HepG2 (cell line): ENCODE data around the gene NCOA7. TPM values are rescaled to one million over a fixed set of nuclear protein-coding genes. Genes with fewer than 3 reads are reported as not detected.

Experiments used
- AGO1 ChIP-seq: fragments of 200-400 bp; formaldehyde crosslinking; IDR thresholded peaks from 2 replicates; pipeline ENCODE4 v1.6.1; 2017; ENCODE audit warnings: mild to moderate bottlenecking, low read depth, low read length, moderate library complexity; ENCODE audit not compliant: poor library complexity, severe bottlenecking
- ARID2 ChIP-seq: sonication (generic); formaldehyde crosslinking; IDR thresholded peaks from 2 replicates; pipeline ENCODE4 v1.8.1; 2022; ENCODE audit warnings: mild to moderate bottlenecking, missing genetic modification reagents, borderline replicate concordance
- GRHL1 ChIP-seq: sonication (generic); formaldehyde crosslinking; conservative IDR thresholded peaks from 2 replicates; pipeline ENCODE4 v1.8.0; 2022; ENCODE audit warnings: missing genetic modification reagents
- KLF15 ChIP-seq: sonication (generic); formaldehyde crosslinking; IDR thresholded peaks from 2 replicates; pipeline ENCODE4 v1.8.1; 2023; ENCODE audit warnings: borderline replicate concordance, mild to moderate bottlenecking, inconsistent platforms, missing genetic modification reagents, mixed read lengths
- LCORL ChIP-seq, 2 experiments: fragments of 450-650 bp in 1 of 2; sonication (generic) in 1 of 2; formaldehyde crosslinking in 1 of 2; IDR thresholded peaks; 2 replicates each; pipeline versions ENCODE4 v1.5.0 to v1.6.1; 2017 to 2020; ENCODE audit warnings: antibody characterized with exemption in 1 of 2, missing genetic modification reagents in 1 of 2
- NFYB ChIP-seq: sonication (generic); formaldehyde crosslinking; IDR thresholded peaks from 2 replicates; pipeline ENCODE4 v1.4.0; 2020; ENCODE audit warnings: missing genetic modification reagents
- SMYD3 ChIP-seq: sonication (generic); formaldehyde crosslinking; IDR thresholded peaks from 2 replicates; pipeline ENCODE4 v1.8.1; 2023; ENCODE audit warnings: mild to moderate bottlenecking, missing genetic modification reagents
- ZEB1 ChIP-seq: IDR thresholded peaks from 2 replicates; pipeline ENCODE4 v1.6.1; 2012; ENCODE audit warnings: mild to moderate bottlenecking, low read depth, inconsistent platforms; ENCODE audit not compliant: insufficient replicate concordance
- ZIK1 ChIP-seq: sonication (generic); formaldehyde crosslinking; IDR thresholded peaks from 2 replicates; pipeline ENCODE4 v1.5.0; 2020; ENCODE audit warnings: mild to moderate bottlenecking, low read depth, missing genetic modification reagents, borderline replicate concordance
- ZNF280B ChIP-seq: sonication (generic); formaldehyde crosslinking; IDR thresholded peaks from 2 replicates; pipeline ENCODE4 v1.5.0; 2020; ENCODE audit warnings: missing genetic modification reagents, mild to moderate bottlenecking, borderline replicate concordance
- ZNF740 ChIP-seq: sonication (generic); formaldehyde crosslinking; IDR thresholded peaks from 2 replicates; pipeline ENCODE4 v1.4.0; 2020; ENCODE audit warnings: missing genetic modification reagents
- polyA plus RNA-seq, 8 experiments: library from polyadenylated mRNA; depleted of rRNA in 3 of 8; stranded (reverse) in 7 of 8; unstranded in 1 of 8; fragments of >200 nt; fragmentation: Illumina TruSeq in 4 of 8; extraction: Trizol in 4 of 8; gene quantifications; 2 replicates each; pipeline versions ENCODE4 v1.2.1 to v1.2.3, GENCODE V29; 2011 to 2016; ENCODE audit warnings: low read depth in 4 of 8, missing spikeins in 1 of 8, mixed read lengths in 1 of 8; ENCODE audit not compliant: insufficient read depth in 1 of 8
- total RNA-seq, 5 experiments: library from RNA; depleted of rRNA; stranded (reverse); fragments of >200 nt; fragmentation: Illumina TruSeq; extraction: Trizol; gene quantifications; 2 replicates each; pipeline ENCODE4 v1.2.3, GENCODE V29; 2016; ENCODE audit warnings: low read depth in 1 of 5

NCOA7 gene
- total and polyA plus RNA-seq, 2 of the 13 experiments (the other 11 are each of a cell fraction or from before 2014, with no cell fraction given), result 13.6 to 20.8 TPM

- TF ChIP-seq GRHL1 (CRISPR knock-in tag) (no peak), ZIK1 (CRISPR knock-in tag) (no peak), ARID2 (CRISPR knock-in tag) (peak; percentile 80; the same call in 1 of the 2 replicates), SMYD3 (0 out of 2 replicates have a peak, but pooled peaks have one; percentile 23), ZNF280B (CRISPR knock-in tag) (no peak), NFYB (CRISPR knock-in tag) (no peak), LCORL (IDR thresholded peaks at IDR 0.05) (no peak), LCORL (CRISPR knock-in tag; IDR thresholded peaks at IDR 0.05) (no peak; the same call in 1 of the 2 replicates), KLF15 (no peak), ZEB1 (no peak), AGO1 (no peak), ZNF740 (CRISPR knock-in tag) (no peak)
- TF ChIP-seq, all 625 proteins: peak for 60
Measured at GRCh38 chr6:125791151-125791819, 525 bp downstream of the NCOA7 start (continued).
